Astrocyte (in vitro differentiated cells and primary cell): ENCODE results near the gene KIAA1217. TPM values are rescaled to one million over a fixed set of nuclear protein-coding genes. Genes with fewer than 3 reads are reported as not detected.
A peak's percentile ranks its signal among the peaks of the same experiment; 100 is the strongest.

ENCODE experiments used
- DNase-seq: peaks from one replicate; pipeline ENCODE4 v3.0.0-alpha.2; 2010; ENCODE audit warnings: low read depth
- FAIRE-seq: peaks from 2 replicates; lab custom pipeline; 2011; peaks lifted over from hg19 to GRCh38; lab: Jason Lieb, UNC
- H2AFZ ChIP-seq: 2 replicates; pipeline ENCODE4 v1.6.0; 2012; ENCODE audit warnings: low read depth, low read length, inconsistent platforms
- H3K27ac ChIP-seq: 2 replicates; pipeline ENCODE4 v1.5.1; 2011; ENCODE audit warnings: low read depth, low read length, inconsistent platforms
- H3K27me3 ChIP-seq: 2 replicates; pipeline ENCODE4 v1.6.0; 2011; ENCODE audit warnings: low read length, inconsistent platforms; ENCODE audit not compliant: insufficient read depth
- H3K36me3 ChIP-seq: 2 replicates; pipeline ENCODE4 v1.5.1; 2011; ENCODE audit warnings: low read length, inconsistent platforms; ENCODE audit not compliant: insufficient read depth
- H3K4me1 ChIP-seq: 2 replicates; pipeline ENCODE4 v1.5.1; 2011; ENCODE audit warnings: low read length, inconsistent platforms; ENCODE audit not compliant: insufficient read depth
- H3K4me2 ChIP-seq: 2 replicates; pipeline ENCODE4 v1.6.0; 2012; ENCODE audit warnings: low read length, inconsistent platforms
- H3K4me3 ChIP-seq: 2 replicates; pipeline ENCODE4 v1.5.1; 2011; ENCODE audit warnings: low read depth, mild to moderate bottlenecking, low read length, inconsistent platforms; ENCODE audit not compliant: insufficient read depth
- H3K79me2 ChIP-seq: 2 replicates; pipeline ENCODE4 v1.6.0; 2012; ENCODE audit warnings: mild to moderate bottlenecking, low read length, inconsistent platforms; ENCODE audit not compliant: insufficient read depth
- H3K9ac ChIP-seq: 2 replicates; pipeline ENCODE4 v1.6.0; 2012; ENCODE audit warnings: mild to moderate bottlenecking, low read length, inconsistent platforms
- H3K9me3 ChIP-seq: 2 replicates; pipeline ENCODE4 v1.5.1; 2012; ENCODE audit warnings: low read depth, mild to moderate bottlenecking, low read length, inconsistent platforms; ENCODE audit not compliant: insufficient read depth
- H4K20me1 ChIP-seq: 2 replicates; pipeline ENCODE4 v1.6.0; 2012; ENCODE audit warnings: low read length, inconsistent platforms; ENCODE audit not compliant: insufficient read depth
- H3K27ac Mint-ChIP-seq: one replicate; pipeline ENCODE4 v1.8.0; 2021; ENCODE audit warnings: mild to moderate bottlenecking, mixed read lengths; ENCODE audit not compliant: unreplicated experiment
- H3K27me3 Mint-ChIP-seq: one replicate; pipeline ENCODE4 v1.8.0; 2021; ENCODE audit warnings: low read depth, mixed read lengths; ENCODE audit not compliant: unreplicated experiment
- H3K36me3 Mint-ChIP-seq: one replicate; pipeline ENCODE4 v1.8.0; 2021; ENCODE audit warnings: low read depth, mixed read lengths; ENCODE audit not compliant: unreplicated experiment
- H3K4me1 Mint-ChIP-seq: one replicate; pipeline ENCODE4 v1.8.0; 2021; ENCODE audit warnings: low read depth, mixed read lengths; ENCODE audit not compliant: unreplicated experiment
- H3K4me3 Mint-ChIP-seq: one replicate; pipeline ENCODE4 v1.8.0; 2021; ENCODE audit warnings: mild to moderate bottlenecking, moderate library complexity, mixed read lengths; ENCODE audit not compliant: unreplicated experiment
- H3K9me3 Mint-ChIP-seq: one replicate; pipeline ENCODE4 v1.8.0; 2021; ENCODE audit warnings: mild to moderate bottlenecking, mixed read lengths; ENCODE audit not compliant: unreplicated experiment
- EZH2 ChIP-seq: IDR thresholded peaks from 2 replicates; pipeline ENCODE4 v1.6.1; 2012; ENCODE audit warnings: mild to moderate bottlenecking, low read length, inconsistent platforms; ENCODE audit not compliant: insufficient read depth
- total RNA-seq: library from RNA; stranded (reverse); gene quantifications from 2 replicates; pipeline ENCODE4 v1.2.1, GENCODE V29; 2021
- TF ChIP-seq, protein P1 (sequence below): IDR thresholded peaks from 2 replicates; pipeline ENCODE4 v1.5.1; 2011; ENCODE audit warnings: low read depth, mild to moderate bottlenecking, inconsistent platforms, low read length, moderate library complexity; ENCODE audit not compliant: insufficient read depth

KIAA1217 gene
- total RNA-seq, 1 donor from 2014 or later: 31.8 TPM

DNA sequence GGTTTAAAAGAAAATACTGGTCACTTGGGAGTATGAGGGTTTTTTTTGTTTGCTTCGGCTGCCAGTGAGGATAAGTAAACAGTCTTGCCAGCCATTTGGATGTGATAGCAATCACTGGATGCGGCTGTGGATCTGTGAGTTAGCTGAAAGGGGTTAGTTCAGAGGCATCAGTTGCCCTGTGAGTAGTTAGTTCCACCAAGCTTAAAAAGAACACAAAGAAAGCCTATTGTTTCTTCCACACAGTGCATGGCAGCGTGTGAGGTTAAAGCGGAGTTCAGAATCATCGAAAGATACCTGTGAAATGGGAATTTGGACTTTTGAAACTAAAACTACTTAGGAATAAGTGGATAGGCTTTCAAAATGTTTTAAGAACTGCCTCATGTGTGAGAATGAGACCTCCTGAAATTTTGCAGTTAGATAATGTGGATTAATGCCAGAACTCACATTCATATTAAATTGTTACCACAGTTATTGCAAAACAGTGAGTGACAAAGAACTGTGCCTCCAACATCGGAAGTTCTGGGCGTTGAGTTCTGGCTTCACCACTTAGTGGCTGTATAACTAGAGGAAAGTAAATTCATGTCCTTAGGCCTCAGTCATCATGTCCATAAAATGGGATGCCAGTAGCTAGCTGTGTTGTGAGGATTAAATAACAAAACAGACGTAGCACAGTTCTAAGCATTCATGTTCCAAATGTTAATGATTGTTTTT, 31.3 kb downstream of the KIAA1217 start:
- Histone ChIP-seq H3K4me2 (peak overlapping the region; percentile 52), H3K9me3 (no peaks in the 10 kb centered on the region), H3K36me3 (no peaks in the 10 kb centered on the region), H3K4me1 (no peaks in the 10 kb centered on the region), H3K79me2 (no peaks in the 10 kb centered on the region), H3K4me3 (no peak overlapping the region), H4K20me1 (peaks cover 12% of the 10 kb centered on the region), H2AFZ (no peak overlapping the region), H3K27ac (no peak overlapping the region), H3K9ac (peak overlapping the region; percentile 20), H3K27me3 (no peaks in the 10 kb centered on the region)
- no peaks in the 10 kb centered on the region for H3K27me3 Mint-ChIP-seq
- FAIRE-seq (no peak), DNase-seq (no peak)
- no peak for TF ChIP-seq EZH2
- TF ChIP-seq, protein P1, sequence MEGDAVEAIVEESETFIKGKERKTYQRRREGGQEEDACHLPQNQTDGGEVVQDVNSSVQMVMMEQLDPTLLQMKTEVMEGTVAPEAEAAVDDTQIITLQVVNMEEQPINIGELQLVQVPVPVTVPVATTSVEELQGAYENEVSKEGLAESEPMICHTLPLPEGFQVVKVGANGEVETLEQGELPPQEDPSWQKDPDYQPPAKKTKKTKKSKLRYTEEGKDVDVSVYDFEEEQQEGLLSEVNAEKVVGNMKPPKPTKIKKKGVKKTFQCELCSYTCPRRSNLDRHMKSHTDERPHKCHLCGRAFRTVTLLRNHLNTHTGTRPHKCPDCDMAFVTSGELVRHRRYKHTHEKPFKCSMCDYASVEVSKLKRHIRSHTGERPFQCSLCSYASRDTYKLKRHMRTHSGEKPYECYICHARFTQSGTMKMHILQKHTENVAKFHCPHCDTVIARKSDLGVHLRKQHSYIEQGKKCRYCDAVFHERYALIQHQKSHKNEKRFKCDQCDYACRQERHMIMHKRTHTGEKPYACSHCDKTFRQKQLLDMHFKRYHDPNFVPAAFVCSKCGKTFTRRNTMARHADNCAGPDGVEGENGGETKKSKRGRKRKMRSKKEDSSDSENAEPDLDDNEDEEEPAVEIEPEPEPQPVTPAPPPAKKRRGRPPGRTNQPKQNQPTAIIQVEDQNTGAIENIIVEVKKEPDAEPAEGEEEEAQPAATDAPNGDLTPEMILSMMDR: no peak
- H3K27ac Mint-ChIP-seq: no peak overlapping the region
- peaks cover 17% of the 10 kb centered on the region for H3K4me1 Mint-ChIP-seq
- H3K9me3 Mint-ChIP-seq: no peaks in the 10 kb centered on the region
- no peak overlapping the region for H3K4me3 Mint-ChIP-seq
- H3K36me3 Mint-ChIP-seq: no peaks in the 10 kb centered on the region

DNA sequence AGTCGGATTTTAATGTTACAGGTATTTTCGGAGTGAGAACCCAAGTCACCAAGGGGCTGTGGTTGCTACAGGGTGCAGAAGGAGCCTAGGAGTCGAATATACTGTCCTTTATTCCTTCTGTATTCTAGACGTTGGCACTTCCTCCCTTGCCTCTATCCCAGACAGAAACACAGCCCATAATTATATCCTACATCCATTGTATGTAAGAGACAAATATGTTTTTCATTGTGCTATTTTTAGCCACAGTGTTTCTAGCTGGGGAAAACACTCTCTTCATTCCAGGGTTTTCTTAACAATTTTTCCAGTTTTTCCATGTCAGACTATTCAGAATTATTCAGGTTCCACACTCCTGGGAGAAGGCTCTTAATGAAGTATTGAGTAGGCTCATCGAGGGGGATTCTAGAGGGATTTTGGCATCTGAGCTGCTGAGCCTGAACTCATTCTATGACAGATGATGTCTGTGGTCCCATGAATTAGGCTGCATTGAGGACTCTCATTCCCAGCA, 32.6 kb downstream of the KIAA1217 start:
- Mint-ChIP-seq H3K9me3 (no peaks in the 10 kb centered on the region), H3K4me3 (no peak overlapping the region), H3K27me3 (no peaks in the 10 kb centered on the region), H3K27ac (no peak overlapping the region), H3K36me3 (no peaks in the 10 kb centered on the region), H3K4me1 (peaks cover 17% of the 10 kb centered on the region)
- Histone ChIP-seq H3K27ac (no peak overlapping the region), H3K79me2 (no peaks in the 10 kb centered on the region), H3K9me3 (no peaks in the 10 kb centered on the region), H3K4me3 (no peak overlapping the region), H3K4me2 (no peak overlapping the region), H3K4me1 (no peaks in the 10 kb centered on the region), H2AFZ (no peak overlapping the region), H3K27me3 (no peaks in the 10 kb centered on the region), H3K36me3 (no peaks in the 10 kb centered on the region), H3K9ac (no peak overlapping the region), H4K20me1 (peaks cover 7% of the 10 kb centered on the region)
- TF ChIP-seq EZH2: no peak
- TF ChIP-seq, protein P1: no peak
- FAIRE-seq (no peak), DNase-seq (no peak)

DNA sequence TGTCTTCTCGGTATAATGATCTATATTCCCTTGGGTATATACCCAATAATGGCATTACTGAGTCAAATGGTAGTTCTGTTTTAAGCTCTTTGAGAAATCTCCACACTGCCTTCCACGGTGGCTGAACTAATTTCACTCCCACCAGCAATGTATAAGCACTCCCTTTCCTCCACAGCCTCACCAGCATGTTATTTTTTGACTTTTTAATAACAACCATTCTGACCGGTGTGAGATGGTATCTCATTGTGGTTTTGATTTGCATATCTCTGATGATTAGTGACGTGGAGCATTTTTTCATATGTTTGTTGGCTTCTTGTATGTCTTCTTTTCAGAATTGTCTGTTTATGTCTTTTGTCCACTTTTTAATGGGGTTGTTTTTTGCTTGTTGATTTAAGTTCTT, 33.6 kb downstream of the KIAA1217 start:
- peaks cover 17% of the 10 kb centered on the region for H3K4me1 Mint-ChIP-seq
- no peaks in the 10 kb centered on the region for H3K36me3 ChIP-seq
- H3K4me2 ChIP-seq: no peak overlapping the region
- no peak overlapping the region for H3K4me3 Mint-ChIP-seq
- no peaks in the 10 kb centered on the region for H3K4me1 ChIP-seq
- TF ChIP-seq, protein P1: no peak
- TF ChIP-seq EZH2: no peak
- DNase-seq (peak; percentile 38), FAIRE-seq (no peak)
- no peak overlapping the region for H3K27ac Mint-ChIP-seq
- peaks cover 6% of the 10 kb centered on the region for H4K20me1 ChIP-seq
- H3K27me3 ChIP-seq: no peaks in the 10 kb centered on the region
- H3K4me3 ChIP-seq: no peak overlapping the region
- H3K9me3 ChIP-seq: no peaks in the 10 kb centered on the region
- no peaks in the 10 kb centered on the region for H3K79me2 ChIP-seq
- no peak overlapping the region for H3K27ac ChIP-seq
- H2AFZ ChIP-seq: no peak overlapping the region
- no peaks in the 10 kb centered on the region for H3K27me3 Mint-ChIP-seq
- no peak overlapping the region for H3K9ac ChIP-seq
- H3K9me3 Mint-ChIP-seq: no peaks in the 10 kb centered on the region
- no peaks in the 10 kb centered on the region for H3K36me3 Mint-ChIP-seq
